K562 (cell line): ENCODE data around the gene CDK14. TPM values are rescaled to one million over a fixed set of nuclear protein-coding genes. Genes with fewer than 3 reads are reported as not detected.

Source experiments
- ATAC-seq: fragments of 200-7000 bp; cut with Tn5 transposase; 3 replicates; pipeline ENCODE4 v1.9.1; 2020; ENCODE audit warnings: moderate library complexity
- BruUV-seq: library from RNA; stranded (reverse); fragments of 400-500 nt; replicated peaks from 2 replicates; lab custom pipeline; 2021; lab: Mats Ljungman, UMichigan
- CTCF ChIA-PET: fragments of 300-600 bp; formaldehyde crosslinking; extraction: SDS; loops from one replicate; lab custom pipeline; 2021; ENCODE audit warnings: low intra/inter-chr PET ratio; lab: Yijun Ruan, JAX
- POLR2A ChIA-PET: fragments of 300-600, 350-650 bp; sonication (Branson Sonifier 250); formaldehyde crosslinking; extraction: SDS; loops from one replicate; lab custom pipeline; 2021; ENCODE audit warnings: antibody characterized with exemption, inconsistent platforms; lab: Yijun Ruan, JAX
- DNase-seq, 4 experiments: peaks; one replicate each; pipeline versions ENCODE4 v3.0.0 to v3.0.0-alpha.2; 2011 to 2018; ENCODE audit warnings: low spot score in 3 of 4, mixed read lengths in 3 of 4; ENCODE audit errors: extremely low read depth in 1 of 4
- FAIRE-seq: peaks from 2 replicates; lab custom pipeline; 2011; peaks lifted over from hg19 to GRCh38; lab: Jason Lieb, UNC
- H2AFZ ChIP-seq: 2 replicates; pipeline ENCODE4 v1.6.0; 2011; ENCODE audit warnings: low read depth, low read length, control low read depth, inconsistent platforms
- H3K27ac ChIP-seq: fragments of 200-600 bp; 3 replicates; pipeline ENCODE4 v1.8.0; 2011; ENCODE audit warnings: low read depth, mild to moderate bottlenecking, control low read depth, inconsistent platforms, low read length, moderate library complexity, mixed read lengths; ENCODE audit errors: extremely low read depth
- H3K27me3 ChIP-seq, 2 experiments: fragments of 300-600 bp in 1 of 2; 2 replicates in 1 of 2; 3 replicates in 1 of 2; pipeline versions ENCODE4 v1.6.0 to v1.8.0; 2011; ENCODE audit warnings: inconsistent platforms in 2 of 2, low read length in 2 of 2, mild to moderate bottlenecking in 1 of 2, mixed read lengths in 1 of 2, moderate library complexity in 1 of 2; ENCODE audit not compliant: control insufficient read depth in 2 of 2, insufficient read depth in 2 of 2
- H3K36me3 ChIP-seq: fragments of 300-600 bp; 3 replicates; pipeline ENCODE4 v1.8.0; 2011; ENCODE audit warnings: mild to moderate bottlenecking, low read length, inconsistent platforms; ENCODE audit not compliant: control insufficient read depth, insufficient read depth
- H3K4me1 ChIP-seq, 2 experiments: fragments of 200-600 bp in 1 of 2; replicated peaks in 1 of 2; 2 replicates in 1 of 2; 3 replicates in 1 of 2; pipeline versions ENCODE4 v1.5.1 to v1.8.0; 2011; ENCODE audit warnings: inconsistent platforms in 2 of 2, low read length in 2 of 2, mild to moderate bottlenecking in 1 of 2, mixed read lengths in 1 of 2, moderate library complexity in 1 of 2; ENCODE audit not compliant: control insufficient read depth in 2 of 2, insufficient read depth in 2 of 2
- H3K4me2 ChIP-seq: 2 replicates; pipeline ENCODE4 v1.6.1; 2011; ENCODE audit warnings: low read length, control low read depth, inconsistent platforms, mixed read lengths; ENCODE audit not compliant: insufficient read depth
- H3K4me3 ChIP-seq: fragments of 200-600 bp; sonication (generic), shearing (Covaris generic); 2 replicates; pipeline ENCODE4 v1.5.1; 2016; ENCODE audit warnings: control low read depth, inconsistent platforms
- H3K79me2 ChIP-seq: fragments of 200-600 bp; 3 replicates; pipeline ENCODE4 v1.8.0; 2011; ENCODE audit warnings: low read length, inconsistent platforms; ENCODE audit not compliant: control insufficient read depth, insufficient read depth
- H3K9ac ChIP-seq, 2 experiments: 2 replicates each; pipeline versions ENCODE4 v1.6.0 to v1.6.1; 2011; ENCODE audit warnings: low read depth in 2 of 2, low read length in 2 of 2, control low read depth in 1 of 2, inconsistent platforms in 1 of 2, mild to moderate bottlenecking in 1 of 2, mixed read lengths in 1 of 2; ENCODE audit not compliant: insufficient read depth in 1 of 2
- H3K9me1 ChIP-seq: one replicate; pipeline ENCODE4 v1.6.0; 2011; ENCODE audit warnings: inconsistent platforms, mild to moderate bottlenecking, low read length, moderate library complexity; ENCODE audit not compliant: control insufficient read depth, insufficient read depth
- H3K9me3 ChIP-seq: replicated peaks from 2 replicates; pipeline ENCODE4 v1.5.1; 2011; ENCODE audit warnings: low read depth, low read length, inconsistent platforms; ENCODE audit not compliant: control insufficient read depth, insufficient read depth
- H4K20me1 ChIP-seq: replicated peaks from 2 replicates; pipeline ENCODE4 v1.6.1; 2011; ENCODE audit warnings: low read length, inconsistent platforms, mixed read lengths; ENCODE audit not compliant: control insufficient read depth, insufficient read depth
- CHD7 ChIP-seq: fragments of 200-600 bp; sonication (generic); IDR thresholded peaks from one replicate; pipeline ENCODE4 v1.6.1; 2012; ENCODE audit warnings: mild to moderate bottlenecking, low read depth, low read length, inconsistent platforms
- MEF2D ChIP-seq: conservative IDR thresholded peaks from 2 replicates; pipeline ENCODE4 v1.6.1; 2016; ENCODE audit warnings: low read depth, missing genetic modification characterization, missing compliant biosample characterization
- PHTF2 ChIP-seq: fragments of 250-450 bp; sonication (Bioruptor Pico); IDR thresholded peaks from 2 replicates; pipeline ENCODE4 v1.5.0; 2021; ENCODE audit warnings: mild to moderate bottlenecking
- THRA ChIP-seq: fragments of 450-650 bp; IDR thresholded peaks from 2 replicates; pipeline ENCODE4 v1.6.1; 2017; ENCODE audit warnings: mild to moderate bottlenecking, moderate library complexity
- ZNF347 ChIP-seq: fragments of 450-650 bp; formaldehyde crosslinking; IDR thresholded peaks from 2 replicates; pipeline ENCODE4 v1.4.0; 2020; ENCODE audit warnings: low read depth, mild to moderate bottlenecking, moderate library complexity
- ZNF408 ChIP-seq: fragments of 250-450 bp; sonication (Bioruptor Pico); IDR thresholded peaks from 2 replicates; pipeline ENCODE4 v1.4.0; 2020; ENCODE audit warnings: low read depth, mild to moderate bottlenecking, moderate library complexity
- ZNF512 ChIP-seq: IDR thresholded peaks from 2 replicates; pipeline ENCODE4 v1.6.1; 2016; ENCODE audit warnings: missing genetic modification characterization, missing compliant biosample characterization
- ZNF75A ChIP-seq: fragments of 450-650 bp; formaldehyde crosslinking; IDR thresholded peaks from 2 replicates; pipeline ENCODE4 v1.4.0; 2020; ENCODE audit warnings: mild to moderate bottlenecking
- WGBS: fragments of 100-300 bp; shearing (Covaris generic); methylation state at CpG from one replicate; pipeline ENCODE4 v1.1.6; 2016; ENCODE audit warnings: low coverage, mixed read lengths; ENCODE audit not compliant: insufficient coverage; ENCODE audit errors: missing lambda C conversion rate; 5-methylcytosine and 5-hydroxymethylcytosine counted together
- in situ Hi-C: fragments of 300-500 bp; cut with MboI; formaldehyde crosslinking; loops from 4 replicates; pipeline ENCODE4 v1.15.0; 2018; ENCODE audit warnings: inconsistent platforms, mixed read lengths
- intact Hi-C: fragments of 100-400 bp; cut with micrococcal nuclease; formaldehyde crosslinking; loops from 2 replicates; pipeline ENCODE4 v1.14.2; 2022
- polyA plus RNA-seq, 8 experiments: library from polyadenylated mRNA; depleted of rRNA in 4 of 8; stranded (reverse) in 5 of 8; unstranded in 3 of 8; fragments of >200 nt; fragmentation: Nextera tagmentation in 2 of 8; fragmentation: Illumina TruSeq in 1 of 8; extraction: Ambion mirVana in 2 of 8; extraction: Trizol in 1 of 8; gene quantifications; 2 replicates each; pipeline versions ENCODE4 v1.2.1 to v1.2.3, GENCODE V29; 2011 to 2014; ENCODE audit warnings: inconsistent platforms in 1 of 8, missing spikeins in 1 of 8
- total RNA-seq, 7 experiments: library from RNA; depleted of rRNA in 6 of 7; stranded (reverse); fragments of >200 nt in 6 of 7; fragmentation: Illumina TruSeq in 2 of 7; extraction: Trizol in 2 of 7; gene quantifications; 2 replicates each; pipeline versions ENCODE4 v1.2.1 to v1.2.3, GENCODE V29; 2011 to 2021; ENCODE audit warnings: low replicate concordance in 1 of 7

CDK14 gene
- total and polyA plus RNA-seq, 9 of the 15 experiments (the other 6 are each of a cell fraction or from before 2014, with no cell fraction given), result 0.03 to 0.91 (median 0.16) TPM

GRCh38 chr7:90968871-90969270 is 372.8 kb downstream of the CDK14 start:
- POLR2A ChIA-PET, result no interaction called here
- CTCF ChIA-PET, result no interaction called here
- TF ChIP-seq ZNF512 (no peak), ZNF408 (CRISPR knock-in tag) (no peak), PHTF2 (CRISPR knock-in tag) (no peak), MEF2D (tag) (no peak), ZNF347 (CRISPR knock-in tag) (no peak), THRA (no peak), CHD7 (no peak), ZNF75A (CRISPR knock-in tag) (no peak)

More at GRCh38 chr7:90968871-90969270, 372.8 kb downstream of the CDK14 start:
- no peak for ATAC-seq
- no peak for FAIRE-seq
- Histone ChIP-seq H3K4me3 (no peak overlapping the region), H3K4me1 (no peaks in the 10 kb centered on the region), H4K20me1 (no peaks in the 10 kb centered on the region), H3K79me2 (no peaks in the 10 kb centered on the region), H3K27me3 (no peaks in the 10 kb centered on the region), H2AFZ (no peak overlapping the region), H3K9me1 (no peaks in the 10 kb centered on the region), H3K4me2 (no peak overlapping the region), H3K9me3 (no peaks in the 10 kb centered on the region), H3K27ac (no peak overlapping the region), H3K9ac (no peak overlapping the region), H3K36me3 (no peaks in the 10 kb centered on the region)
- no peak for DNase-seq
- BruUV-seq, result no TSS peak
- intact Hi-C loops, result no loop called here
- 5% methylated on average over 4 of the region's 4 CpGs for WGBS
- in situ Hi-C loops, result no loop called here
